Endothelial cell of umbilical vein (primary cell): ENCODE data around the gene SLC12A4. TPM values are rescaled to one million over a fixed set of nuclear protein-coding genes. Genes with fewer than 3 reads are reported as not detected.

Experiments
- BruUV-seq: library from RNA; stranded (reverse); fragments of 400-500 nt; replicated peaks from 2 replicates; lab custom pipeline; 2021; lab: Mats Ljungman, UMichigan
- CTCF ChIA-PET: fragments of 300-600, 350-600 bp; sonication (Branson Sonifier 250); formaldehyde crosslinking; loops from one replicate; lab custom pipeline; 2021; ENCODE audit warnings: antibody characterized with exemption, inconsistent platforms; lab: Charles Lee
- POLR2A ChIA-PET: fragments of 300-600, 350-600 bp; sonication (Branson Sonifier 250); formaldehyde crosslinking; loops from one replicate; lab custom pipeline; 2021; ENCODE audit warnings: antibody characterized with exemption, inconsistent platforms; lab: Charles Lee
- DNase-seq: peaks from one replicate; pipeline ENCODE4 v3.0.0-alpha.2; 2011; ENCODE audit warnings: low read depth, low spot score
- FAIRE-seq: peaks from 2 replicates; lab custom pipeline; 2011; peaks lifted over from hg19 to GRCh38; lab: Jason Lieb, UNC
- H2AFZ ChIP-seq: 2 replicates; pipeline ENCODE4 v1.6.0; 2012; ENCODE audit warnings: low read depth, low read length, control low read depth, inconsistent platforms
- H3K27ac ChIP-seq: 2 replicates; pipeline ENCODE4 v1.5.1; 2011; ENCODE audit warnings: low read depth, mild to moderate bottlenecking, control low read depth, low read length, moderate library complexity; ENCODE audit not compliant: insufficient read depth
- H3K27me3 ChIP-seq, 2 experiments: 2 replicates each; pipeline versions ENCODE4 v1.6.0 to v1.6.1; 2011; ENCODE audit warnings: low read length in 2 of 2, mixed read lengths in 1 of 2; ENCODE audit not compliant: control insufficient read depth in 2 of 2, insufficient read depth in 2 of 2
- H3K36me3 ChIP-seq, 2 experiments: 2 replicates in 1 of 2; 3 replicates in 1 of 2; pipeline ENCODE4 v1.5.1; 2011; ENCODE audit warnings: low read length in 2 of 2, mild to moderate bottlenecking in 1 of 2, moderate library complexity in 1 of 2; ENCODE audit not compliant: control insufficient read depth in 2 of 2, insufficient read depth in 2 of 2; ENCODE audit errors: extremely low read depth in 1 of 2
- H3K4me1 ChIP-seq: 3 replicates; pipeline ENCODE4 v1.5.1; 2011; ENCODE audit warnings: mild to moderate bottlenecking, low read length; ENCODE audit not compliant: control insufficient read depth, insufficient read depth; ENCODE audit errors: extremely low read depth
- H3K4me2 ChIP-seq: 2 replicates; pipeline ENCODE4 v1.6.1; 2011; ENCODE audit warnings: low read length, control low read depth, mixed read lengths; ENCODE audit not compliant: insufficient read depth
- H3K4me3 ChIP-seq, 3 experiments: fragments of 200-600 bp in 1 of 3; sonication (generic), shearing (Covaris generic) in 1 of 3; replicated peaks in 1 of 3; 2 replicates each; pipeline ENCODE4 v1.5.1; 2011 to 2016; ENCODE audit warnings: control low read depth in 3 of 3, low read length in 3 of 3, mild to moderate bottlenecking in 2 of 3, inconsistent platforms in 1 of 3, low read depth in 1 of 3, moderate library complexity in 1 of 3; ENCODE audit not compliant: insufficient read depth in 1 of 3
- H3K79me2 ChIP-seq: 2 replicates; pipeline ENCODE4 v1.6.0; 2012; ENCODE audit warnings: low read length, inconsistent platforms; ENCODE audit not compliant: control insufficient read depth, insufficient read depth
- H3K9ac ChIP-seq: replicated peaks from 2 replicates; pipeline ENCODE3; 2011; ENCODE audit warnings: low read length, control low read depth; ENCODE audit not compliant: insufficient read depth; ENCODE audit errors: extremely low read depth
- H3K9me1 ChIP-seq: replicated peaks from 3 replicates; pipeline ENCODE4 v1.6.0; 2011; ENCODE audit warnings: mild to moderate bottlenecking, low read length; ENCODE audit not compliant: control insufficient read depth, insufficient read depth; ENCODE audit errors: extremely low read depth
- H3K9me3 ChIP-seq: replicated peaks from 2 replicates; pipeline ENCODE4 v1.5.1; 2012; ENCODE audit warnings: low read length, inconsistent platforms; ENCODE audit not compliant: control insufficient read depth, insufficient read depth
- H4K20me1 ChIP-seq: replicated peaks from 2 replicates; pipeline ENCODE3; 2011; ENCODE audit warnings: mild to moderate bottlenecking, low read length; ENCODE audit not compliant: control insufficient read depth, insufficient read depth; ENCODE audit errors: extremely low read depth
- FOS ChIP-seq: IDR thresholded peaks from 2 replicates; pipeline ENCODE4 v1.6.1; 2011; ENCODE audit warnings: mild to moderate bottlenecking, low read length, moderate library complexity, borderline replicate concordance; ENCODE audit not compliant: insufficient read depth
- GATA2 ChIP-seq: IDR thresholded peaks from 2 replicates; pipeline ENCODE4 v1.7.0; 2011; ENCODE audit warnings: low read depth, mild to moderate bottlenecking, moderate library complexity, mixed read lengths, low read length; ENCODE audit not compliant: insufficient read length, insufficient read depth
- JUN ChIP-seq: IDR thresholded peaks from 2 replicates; pipeline ENCODE4 v1.6.1; 2011; ENCODE audit warnings: borderline replicate concordance, low read depth; ENCODE audit not compliant: insufficient read length, insufficient read depth
- MYC ChIP-seq: IDR thresholded peaks from one replicate; pipeline ENCODE4 v1.6.1; 2011; ENCODE audit warnings: mild to moderate bottlenecking, low read depth, low read length
- POLR2AphosphoS5 ChIP-seq: IDR thresholded peaks from 2 replicates; pipeline ENCODE4 v1.6.1; 2012; ENCODE audit warnings: low read depth, mild to moderate bottlenecking, control low read depth, low read length, moderate library complexity; ENCODE audit not compliant: insufficient read depth
- dilution Hi-C: fragments of 300-500 bp; cut with MboI; formaldehyde crosslinking; loops from one replicate; pipeline ENCODE4 v1.15.0; 2019; ENCODE audit warnings: low sequenced_read_pairs; ENCODE audit not compliant: extremely low pct_ligation_motif_present
- intact Hi-C: fragments of 100-400 bp; cut with micrococcal nuclease; formaldehyde crosslinking; loops from one replicate; pipeline ENCODE4 v1.10.0; 2022
- polyA plus RNA-seq, 4 experiments: library from polyadenylated mRNA; depleted of rRNA in 3 of 4; stranded (reverse) in 3 of 4; unstranded in 1 of 4; fragments of >200 nt; gene quantifications; 2 replicates each; pipeline versions ENCODE4 v1.2.1 to v1.2.3, GENCODE V29; 2011 to 2012; ENCODE audit warnings: missing spikeins in 1 of 4
- total RNA-seq: library from RNA; stranded (reverse); gene quantifications from 2 replicates; pipeline ENCODE4 v1.2.3, GENCODE V29; 2021
- TF ChIP-seq, protein P1 (sequence below): IDR thresholded peaks from 2 replicates; pipeline ENCODE4 v1.6.1; 2011; ENCODE audit not compliant: insufficient read depth, insufficient read length

SLC12A4 gene
- total and polyA plus RNA-seq, 2 donors (not counting 3 experiments of a cell fraction or from before 2014, with no cell fraction given), result 110 to 114 TPM

DNA sequence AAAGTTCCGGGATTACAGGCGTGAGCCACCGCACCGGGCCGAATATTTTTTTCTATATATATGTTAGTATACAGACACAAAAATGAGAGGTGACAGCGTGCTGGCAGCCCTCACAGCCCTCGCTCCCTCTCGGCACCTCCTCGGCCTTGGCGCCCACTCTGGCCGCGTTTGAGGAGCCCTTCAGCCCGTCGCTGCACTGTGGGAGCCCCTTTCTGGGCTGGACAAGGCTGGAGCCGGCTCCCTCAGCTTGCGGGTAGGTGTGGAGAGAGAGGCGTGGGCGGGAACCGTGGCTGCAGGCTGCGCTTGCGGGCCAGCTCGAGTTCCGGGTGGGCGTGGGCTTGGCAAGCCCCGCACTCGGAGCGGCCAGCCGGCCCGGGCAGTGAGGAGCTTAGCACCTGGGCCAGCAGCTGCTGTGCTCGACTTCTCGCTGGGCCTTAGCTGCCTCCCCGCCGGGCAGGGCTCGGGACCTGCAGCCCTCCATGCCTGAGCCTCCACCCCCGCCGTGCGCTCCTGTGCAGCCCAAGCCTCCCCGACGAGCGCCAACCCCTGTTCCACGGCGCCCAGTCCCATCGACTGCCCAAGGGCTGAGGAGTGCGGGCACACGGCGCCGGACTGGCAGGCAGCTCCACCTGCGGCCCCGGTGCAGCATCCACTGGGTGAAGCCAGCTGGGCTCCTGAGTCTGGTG, 13.7 kb upstream of the SLC12A4 start:
- Histone ChIP-seq H3K36me3 (no peaks in the 10 kb centered on the region), H3K4me2 (no peak overlapping the region), H3K9me1 (no peaks in the 10 kb centered on the region), H3K27me3 (peaks cover 0 to 2% of the 10 kb centered on the region in 2 experiments), H3K9ac (no peak overlapping the region), H2AFZ (no peak overlapping the region), H3K27ac (no peak overlapping the region), H4K20me1 (no peaks in the 10 kb centered on the region), H3K79me2 (no peaks in the 10 kb centered on the region), H3K4me3 (no peak overlapping the region), H3K9me3 (no peaks in the 10 kb centered on the region), H3K4me1 (peaks cover 17% of the 10 kb centered on the region)
- TF ChIP-seq POLR2AphosphoS5 (no peak), MYC (no peak), FOS (no peak), GATA2 (no peak), JUN (no peak)
- TF ChIP-seq, protein P1, sequence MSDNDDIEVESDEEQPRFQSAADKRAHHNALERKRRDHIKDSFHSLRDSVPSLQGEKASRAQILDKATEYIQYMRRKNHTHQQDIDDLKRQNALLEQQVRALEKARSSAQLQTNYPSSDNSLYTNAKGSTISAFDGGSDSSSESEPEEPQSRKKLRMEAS, result no peak
- DNase-seq (no peak), FAIRE-seq (no peak)
- intact Hi-C loops (no loop called here), dilution Hi-C loops (no loop called here)
- POLR2A ChIA-PET, result no interaction called here
- CTCF ChIA-PET, result interaction anchor here (1.0 to 1.8 kb wide), 3 partner anchors 10 to 59 kb away, joined by 3 to 7 read pairs (median 3); no protein-coding TSS in a partner anchor
- no TSS peak for BruUV-seq
